SH-SY5Y (cell line): Measurements from ENCODE around the gene PCDH9.

Source experiments
- GATA2 ChIP-seq: IDR thresholded peaks from 2 replicates; pipeline ENCODE4 v1.6.1; 2011; ENCODE audit warnings: mild to moderate bottlenecking, low read depth, low read length
- GATA3 ChIP-seq: IDR thresholded peaks from 2 replicates; pipeline ENCODE4 v1.6.1; 2011; ENCODE audit warnings: low read depth, mild to moderate bottlenecking, low read length, moderate library complexity

Gene PCDH9

GRCh38 chr13:66405908-66406802 lies 824.0 kb downstream of the PCDH9 start:
- TF ChIP-seq GATA2, result no peak
- TF ChIP-seq GATA3, result no peak

- TF ChIP-seq GATA2 (no peak), GATA3 (no peak)
These were observed 827.6 kb downstream of the PCDH9 start for GRCh38 chr13:66402546-66402945.

- TF ChIP-seq GATA2 (no peak), GATA3 (no peak)
These were observed 828.1 kb downstream of the PCDH9 start for GRCh38 chr13:66402066-66402465.

GRCh38 chr13:66400292-66400691 lies 829.8 kb downstream of the PCDH9 start:
- no peak for TF ChIP-seq GATA3
- no peak for TF ChIP-seq GATA2

GRCh38 chr13:66399873-66400272 lies 830.3 kb downstream of the PCDH9 start:
- TF ChIP-seq GATA2 (no peak), GATA3 (no peak)

GRCh38 chr13:66397133-66397532 lies 833.0 kb downstream of the PCDH9 start:
- no peak for TF ChIP-seq GATA2
- no peak for TF ChIP-seq GATA3

GRCh38 chr13:66391322-66391721 lies 838.8 kb downstream of the PCDH9 start:
- TF ChIP-seq GATA3, result no peak
- no peak for TF ChIP-seq GATA2

GRCh38 chr13:66378894-66379293 lies 851.2 kb downstream of the PCDH9 start:
- no peak for TF ChIP-seq GATA3
- no peak for TF ChIP-seq GATA2

GRCh38 chr13:66377569-66377968 lies 852.6 kb downstream of the PCDH9 start:
- TF ChIP-seq GATA2 (no peak), GATA3 (no peak)

GRCh38 chr13:66375756-66376155 lies 854.4 kb downstream of the PCDH9 start:
- TF ChIP-seq GATA3 (no peak), GATA2 (no peak)

- TF ChIP-seq GATA3 (no peak), GATA2 (no peak)
These were observed 860.5 kb downstream of the PCDH9 start for GRCh38 chr13:66369666-66370065.

- TF ChIP-seq GATA3 (no peak), GATA2 (no peak)
These were observed 862.8 kb downstream of the PCDH9 start for GRCh38 chr13:66367356-66367755.

GRCh38 chr13:66365101-66365500 lies 865.0 kb downstream of the PCDH9 start:
- no peak for TF ChIP-seq GATA3
- TF ChIP-seq GATA2, result no peak

GRCh38 chr13:66364346-66364745 lies 865.8 kb downstream of the PCDH9 start:
- TF ChIP-seq GATA3 (no peak), GATA2 (no peak)

GRCh38 chr13:66362485-66362884 lies 867.7 kb downstream of the PCDH9 start:
- no peak for TF ChIP-seq GATA2
- no peak for TF ChIP-seq GATA3
